Measurements from ENCODE around the gene TGFB1I1. TPM values are rescaled to one million over a fixed set of nuclear protein-coding genes. Genes with fewer than 3 reads are reported as not detected.

The TGFB1I1 gene
- total and polyA plus RNA-seq, 2 of the 13 experiments (the other 11 are each of a cell fraction or from before 2014, with no cell fraction given) = 0.80 to 2.9 TPM

DNA sequence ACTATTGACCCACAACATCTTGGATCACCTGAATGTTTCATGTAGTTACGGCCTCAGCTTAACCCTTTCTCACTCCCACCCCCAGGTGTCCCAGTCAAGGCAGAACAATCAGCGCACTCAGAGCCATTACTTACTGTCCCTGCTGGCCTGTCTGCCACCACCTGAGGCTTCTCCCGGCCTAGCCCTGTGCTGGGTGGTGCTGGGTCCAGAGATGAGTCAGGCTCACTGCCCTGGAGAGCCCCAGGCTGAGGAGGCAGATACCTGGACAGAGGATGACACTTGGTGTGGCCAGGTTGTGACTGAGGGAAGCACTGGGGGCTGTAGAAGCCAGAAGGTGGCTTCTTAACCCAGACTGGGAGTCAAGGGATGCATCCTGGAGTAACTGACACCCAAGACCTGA lies 7.0 kb downstream of the TGFB1I1 start:
- Histone ChIP-seq H3K79me2 (ENCODE audit: insufficient read depth, low read length) (no peaks in the 10 kb centered on the region), H4K20me1 (ENCODE audit: insufficient read depth, low read length) (no peaks in the 10 kb centered on the region), H3K4me1 (ENCODE audit: insufficient read depth, low read length) (peaks cover 63% of the 10 kb centered on the region), H3K9me3 (ENCODE audit: low read length) (no peaks in the 10 kb centered on the region), H3K36me3 (replicated peaks in 1 of 2; ENCODE audit: control insufficient read depth in 1 of 2, insufficient read depth in 2 of 2, low read length in 2 of 2) (no peaks in the 10 kb centered on the region), H3K4me2 (ENCODE audit: low read depth, low read length) (no peak overlapping the region), H3K4me3 (replicated peaks in 1 of 3; ENCODE audit: insufficient read depth in 1 of 3, low read depth in 2 of 3, low read length in 3 of 3) (no peak overlapping the region), H3K27ac (ENCODE audit: extremely low read length, insufficient read depth, low read length) (no peak overlapping the region), H3K9ac (ENCODE audit: insufficient read depth, low read depth, low read length) (no peak overlapping the region), H2AFZ (ENCODE audit: low read length) (no peak overlapping the region), H3K27me3 (ENCODE audit: control insufficient read depth in 1 of 2, insufficient read depth in 2 of 2, low read length in 2 of 2) (peaks cover 0 to 21% of the 10 kb centered on the region in 2 experiments; a peak in 4 of 5 replicates)
- 60% methylated on average over 3 of the region's 3 CpGs for WGBS (ENCODE audit: low lambda C conversion rate)
- ChIA-PET POLR2A (interaction anchor here (1.5 to 5.0 kb wide), 4 partner anchors 20 to 234 kb away, joined by 4 to 110 read pairs (median 10); partner anchors contain the start of gene ARMC5), CTCF (ENCODE audit: low intra/inter-chr PET ratio, low total read pairs) (no interaction called here)
- intact Hi-C loops (cut with micrococcal nuclease; ENCODE audit: unreplicated experiment) (loop anchor here (5.0 kb wide), 1 partner anchor 218 kb away; no protein-coding TSS in a partner anchor), in situ Hi-C loops (cut with HindIII; ENCODE audit: extremely low pct_ligation_motif_present, low pct_unique_long_range_greater_than_20kb) (no loop called here)
- DNase-seq (ENCODE audit: low spot score) = no peak
- no TSS peak for BruUV-seq (replicated peaks)
- ATAC-seq = no peak
- no peak for FAIRE-seq
- TF ChIP-seq, protein P1, sequence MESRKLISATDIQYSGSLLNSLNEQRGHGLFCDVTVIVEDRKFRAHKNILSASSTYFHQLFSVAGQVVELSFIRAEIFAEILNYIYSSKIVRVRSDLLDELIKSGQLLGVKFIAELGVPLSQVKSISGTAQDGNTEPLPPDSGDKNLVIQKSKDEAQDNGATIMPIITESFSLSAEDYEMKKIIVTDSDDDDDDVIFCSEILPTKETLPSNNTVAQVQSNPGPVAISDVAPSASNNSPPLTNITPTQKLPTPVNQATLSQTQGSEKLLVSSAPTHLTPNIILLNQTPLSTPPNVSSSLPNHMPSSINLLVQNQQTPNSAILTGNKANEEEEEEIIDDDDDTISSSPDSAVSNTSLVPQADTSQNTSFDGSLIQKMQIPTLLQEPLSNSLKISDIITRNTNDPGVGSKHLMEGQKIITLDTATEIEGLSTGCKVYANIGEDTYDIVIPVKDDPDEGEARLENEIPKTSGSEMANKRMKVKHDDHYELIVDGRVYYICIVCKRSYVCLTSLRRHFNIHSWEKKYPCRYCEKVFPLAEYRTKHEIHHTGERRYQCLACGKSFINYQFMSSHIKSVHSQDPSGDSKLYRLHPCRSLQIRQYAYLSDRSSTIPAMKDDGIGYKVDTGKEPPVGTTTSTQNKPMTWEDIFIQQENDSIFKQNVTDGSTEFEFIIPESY (CRISPR knock-in tag; IDR thresholded peaks at IDR 0.05) = peak; percentile 32; the same call in 1 of the 2 replicates
- TF ChIP-seq ONECUT2 (CRISPR knock-in tag; IDR thresholded peaks at IDR 0.05) (no peak), TAF1 (CRISPR knock-in tag; IDR thresholded peaks at IDR 0.05) (no peak), ZNF605 (CRISPR knock-in tag; IDR thresholded peaks at IDR 0.05) (0 out of 2 replicates have a peak, but pooled peaks have one; percentile 30)

- ATAC-seq (no peak), FAIRE-seq (no peak), DNase-seq (ENCODE audit: low spot score) (no peak)
- Histone ChIP-seq H3K4me1 (ENCODE audit: insufficient read depth, low read length) (peaks cover 63% of the 10 kb centered on the region), H3K9me3 (ENCODE audit: low read length) (no peaks in the 10 kb centered on the region), H3K9ac (ENCODE audit: insufficient read depth, low read depth, low read length) (no peak overlapping the region), H3K27me3 (ENCODE audit: control insufficient read depth in 1 of 2, insufficient read depth in 2 of 2, low read length in 2 of 2) (peaks cover 0 to 21% of the 10 kb centered on the region in 2 experiments; a peak in 4 of 5 replicates), H3K79me2 (ENCODE audit: insufficient read depth, low read length) (no peaks in the 10 kb centered on the region), H4K20me1 (ENCODE audit: insufficient read depth, low read length) (no peaks in the 10 kb centered on the region), H3K36me3 (replicated peaks in 1 of 2; ENCODE audit: control insufficient read depth in 1 of 2, insufficient read depth in 2 of 2, low read length in 2 of 2) (no peaks in the 10 kb centered on the region), H3K4me2 (ENCODE audit: low read depth, low read length) (no peak overlapping the region), H3K4me3 (replicated peaks in 1 of 3; ENCODE audit: insufficient read depth in 1 of 3, low read depth in 2 of 3, low read length in 3 of 3) (no peak overlapping the region), H2AFZ (ENCODE audit: low read length) (no peak overlapping the region), H3K27ac (ENCODE audit: extremely low read length, insufficient read depth, low read length) (no peak overlapping the region)
- in situ Hi-C loops (cut with HindIII; ENCODE audit: extremely low pct_ligation_motif_present, low pct_unique_long_range_greater_than_20kb) (no loop called here), intact Hi-C loops (cut with micrococcal nuclease; ENCODE audit: unreplicated experiment) (loop anchor here (5.0 kb wide), 1 partner anchor 218 kb away; no protein-coding TSS in a partner anchor)
- ChIA-PET CTCF (ENCODE audit: low intra/inter-chr PET ratio, low total read pairs) (no interaction called here), POLR2A (no interaction called here)
- BruUV-seq (replicated peaks) = no TSS peak
- 65% methylated on average over 9 of the region's 9 CpGs for WGBS (ENCODE audit: low lambda C conversion rate)
- no peak for TF ChIP-seq ATF1 (CRISPR knock-in tag; IDR thresholded peaks at IDR 0.05)
- TF ChIP-seq, protein P1 (CRISPR knock-in tag; IDR thresholded peaks at IDR 0.05) = peak; percentile 30; the same call in 1 of the 2 replicates
- TF ChIP-seq PAXIP1 (CRISPR knock-in tag; conservative IDR thresholded peaks at IDR 0.05) = no peak
Observed at GRCh38 chr16:31479751-31480150, 7.8 kb downstream of the TGFB1I1 start.
